HG02885 (cell line): Measurements from ENCODE around the gene RHEX.
"Not testable (repeated sequence)": the region's sequence is repeated elsewhere in the genome, so short reads cannot be mapped to it uniquely, and the experiment has no call there.

ENCODE experiments used
- ATAC-seq: cut with Tn5 transposase; IDR thresholded peaks from one replicate; pipeline ENCODE4 v1.9.1; 2021; ENCODE audit warnings: mild to moderate bottlenecking; ENCODE audit not compliant: unreplicated experiment, poor library complexity

RHEX gene

GRCh38 chr1:206029484-206029883, 23.5 kb upstream of the RHEX start:
- ATAC-seq, result no peak

GRCh38 chr1:206030191-206030590, 22.8 kb upstream of the RHEX start:
- no peak for ATAC-seq

- peak; percentile 66 for ATAC-seq
Observed at GRCh38 chr1:206030714-206031113, 22.3 kb upstream of the RHEX start.

GRCh38 chr1:206032380-206033140, 20.4 kb upstream of the RHEX start:
- ATAC-seq, result no peak

- no peak for ATAC-seq
Observed at GRCh38 chr1:206035027-206035426, 17.9 kb upstream of the RHEX start.

- ATAC-seq, result no peak
Observed at GRCh38 chr1:206036663-206037455, 16.1 kb upstream of the RHEX start.

- ATAC-seq, result no peak
Observed at GRCh38 chr1:206037581-206037980, 15.4 kb upstream of the RHEX start.

- ATAC-seq, result no peak
Observed at GRCh38 chr1:206039046-206039973, 13.7 kb upstream of the RHEX start.

- no peak for ATAC-seq
Observed at GRCh38 chr1:206040328-206040727, 12.6 kb upstream of the RHEX start.

- ATAC-seq, result peak; percentile 38
Observed at GRCh38 chr1:206041640-206042039, 11.3 kb upstream of the RHEX start.

- no peak for ATAC-seq
Observed at GRCh38 chr1:206047271-206047670, 5.7 kb upstream of the RHEX start.

- ATAC-seq, result no peak
Observed at GRCh38 chr1:206048582-206048981, 4.4 kb upstream of the RHEX start.

GRCh38 chr1:206049293-206049692, 3.7 kb upstream of the RHEX start:
- peak; percentile 48 for ATAC-seq

- ATAC-seq, result no peak
Observed at GRCh38 chr1:206049919-206050600, 2.9 kb upstream of the RHEX start.

GRCh38 chr1:206050655-206051235, 2.2 kb upstream of the RHEX start:
- peak; percentile 85 for ATAC-seq

GRCh38 chr1:206052231-206052865, 625 bp upstream of the RHEX start:
- not testable (repeated sequence) for ATAC-seq

- not testable (repeated sequence) for ATAC-seq
Observed at GRCh38 chr1:206053616-206054015, 643 bp downstream of the RHEX start.

GRCh38 chr1:206055069-206055625, 2.2 kb downstream of the RHEX start:
- not testable (repeated sequence) for ATAC-seq
